DND-41 (cell line): ENCODE measurements around the gene DNAJC5.

ENCODE experiments used
- ATAC-seq: fragments of 200-7000 bp; cut with Tn5 transposase; 3 replicates; pipeline ENCODE4 v1.9.1; 2021; ENCODE audit warnings: low read depth; ENCODE audit not compliant: insufficient read depth
- DNase-seq: peaks from one replicate; pipeline ENCODE4 v3.0.0-alpha.2; 2020
- H2AFZ ChIP-seq: 2 replicates; pipeline ENCODE4 v1.6.0; 2012; ENCODE audit warnings: low read depth, low read length
- H3K27ac ChIP-seq: 2 replicates; pipeline ENCODE4 v1.5.1; 2012; ENCODE audit warnings: low read length, inconsistent platforms
- H3K27me3 ChIP-seq: fragments of 200-600 bp; sonication (generic); 2 replicates; pipeline ENCODE4 v1.6.0; 2012; ENCODE audit warnings: low read length, mild to moderate bottlenecking, inconsistent platforms; ENCODE audit not compliant: insufficient read depth, poor library complexity
- H3K36me3 ChIP-seq: 2 replicates; pipeline ENCODE4 v1.5.1; 2012; ENCODE audit warnings: low read length, inconsistent platforms; ENCODE audit not compliant: insufficient read depth
- H3K4me1 ChIP-seq: 2 replicates; pipeline ENCODE4 v1.5.1; 2012; ENCODE audit warnings: mild to moderate bottlenecking, low read length; ENCODE audit not compliant: insufficient read depth
- H3K4me2 ChIP-seq: 2 replicates; pipeline ENCODE4 v1.6.0; 2012; ENCODE audit warnings: mild to moderate bottlenecking, moderate library complexity, low read length, inconsistent platforms; ENCODE audit not compliant: insufficient read depth
- H3K4me3 ChIP-seq, 2 experiments: fragments of 200-600 bp in 1 of 2; shearing (Covaris generic) in 1 of 2; 2 replicates each; pipeline ENCODE4 v1.5.1; 2012 to 2016; ENCODE audit warnings: inconsistent platforms in 2 of 2, low read length in 2 of 2, mild to moderate bottlenecking in 2 of 2, low read depth in 1 of 2, moderate library complexity in 1 of 2
- H3K79me2 ChIP-seq: 2 replicates; pipeline ENCODE4 v1.6.0; 2012; ENCODE audit warnings: low read length, inconsistent platforms; ENCODE audit not compliant: insufficient read depth
- H3K9ac ChIP-seq: 2 replicates; pipeline ENCODE4 v1.6.0; 2012; ENCODE audit warnings: low read depth, mild to moderate bottlenecking, inconsistent platforms, low read length, moderate library complexity
- H3K9me3 ChIP-seq: 2 replicates; pipeline ENCODE4 v1.5.1; 2012; ENCODE audit warnings: low read length, moderate library complexity, mild to moderate bottlenecking, inconsistent platforms; ENCODE audit not compliant: insufficient read depth, severe bottlenecking
- H4K20me1 ChIP-seq: 2 replicates; pipeline ENCODE4 v1.6.0; 2012; ENCODE audit warnings: low read length; ENCODE audit not compliant: insufficient read depth
- CTCF ChIP-seq: IDR thresholded peaks from 2 replicates; pipeline ENCODE4 v1.5.1; 2012; ENCODE audit warnings: borderline replicate concordance, low read length, moderate library complexity, mild to moderate bottlenecking; ENCODE audit not compliant: poor library complexity, severe bottlenecking; ENCODE audit errors: extremely low read depth
- EZH2 ChIP-seq: IDR thresholded peaks from 3 replicates; pipeline ENCODE4 v1.6.1; 2012; ENCODE audit warnings: borderline replicate concordance, low read depth, mild to moderate bottlenecking, moderate library complexity, low read length, inconsistent platforms; ENCODE audit not compliant: severe bottlenecking

DNAJC5 gene

GRCh38 chr20:63972312-63973159, 77.6 kb downstream of the DNAJC5 start:
- no peak for ATAC-seq
- Histone ChIP-seq H3K4me1 (peaks cover 19% of the 10 kb centered on the region), H2AFZ (no peak overlapping the region), H3K27ac (no peak overlapping the region), H3K27me3 (no peaks in the 10 kb centered on the region), H3K36me3 (peaks cover 38% of the 10 kb centered on the region), H3K9ac (no peak overlapping the region), H3K4me3 (no peak overlapping the region), H3K9me3 (peaks cover 16% of the 10 kb centered on the region), H3K79me2 (peaks cover 18% of the 10 kb centered on the region), H4K20me1 (no peaks in the 10 kb centered on the region), H3K4me2 (no peak overlapping the region)
- no peak for TF ChIP-seq CTCF
- DNase-seq, result no peak

GRCh38 chr20:63973160-63973479, 78.2 kb downstream of the DNAJC5 start:
- Histone ChIP-seq H2AFZ (no peak overlapping the region), H3K4me1 (peaks cover 22% of the 10 kb centered on the region), H3K9ac (no peak overlapping the region), H3K27ac (no peak overlapping the region), H3K9me3 (peaks cover 10% of the 10 kb centered on the region), H3K27me3 (no peaks in the 10 kb centered on the region), H3K4me2 (no peak overlapping the region), H3K4me3 (no peak overlapping the region), H3K36me3 (peaks cover 33% of the 10 kb centered on the region), H4K20me1 (no peaks in the 10 kb centered on the region), H3K79me2 (peaks cover 12% of the 10 kb centered on the region)
- DNase-seq (no peak), ATAC-seq (no peak)
- TF ChIP-seq EZH2 (no peak), CTCF (no peak)

GRCh38 chr20:63973636-63974401, 78.9 kb downstream of the DNAJC5 start:
- no peak overlapping the region for H2AFZ ChIP-seq
- no peak overlapping the region for H3K9ac ChIP-seq
- ATAC-seq (peak; percentile 46; the same call in 2 of the 3 replicates), DNase-seq (peak; percentile 66)
- no peaks in the 10 kb centered on the region for H3K27me3 ChIP-seq
- H3K4me2 ChIP-seq, result no peak overlapping the region
- TF ChIP-seq CTCF, result peak; percentile 80
- TF ChIP-seq EZH2, result no peak
- no peaks in the 10 kb centered on the region for H4K20me1 ChIP-seq
- no peak overlapping the region for H3K27ac ChIP-seq
- no peak overlapping the region for H3K4me3 ChIP-seq
- H3K9me3 ChIP-seq, result peaks cover 3% of the 10 kb centered on the region
- peaks cover 22% of the 10 kb centered on the region for H3K4me1 ChIP-seq
- H3K79me2 ChIP-seq, result peaks cover 5% of the 10 kb centered on the region
- peaks cover 26% of the 10 kb centered on the region for H3K36me3 ChIP-seq
